ENCODE results near the gene CDC25A.
A peak's percentile ranks its signal among the peaks of the same experiment; 100 is the strongest.
"Not testable (repeated sequence)": the region's sequence is repeated elsewhere in the genome, so short reads cannot be mapped to it uniquely, and the experiment has no call there.

Gene CDC25A

GRCh38 chr3:48141604-48142137 lies 46.5 kb downstream of the CDC25A start:
- DNase-seq (ENCODE audit: low read depth in 2 of 2): no peak

GRCh38 chr3:48140936-48141603 lies 47.1 kb downstream of the CDC25A start:
- DNase-seq (ENCODE audit: low read depth in 2 of 2): no peak

DNA sequence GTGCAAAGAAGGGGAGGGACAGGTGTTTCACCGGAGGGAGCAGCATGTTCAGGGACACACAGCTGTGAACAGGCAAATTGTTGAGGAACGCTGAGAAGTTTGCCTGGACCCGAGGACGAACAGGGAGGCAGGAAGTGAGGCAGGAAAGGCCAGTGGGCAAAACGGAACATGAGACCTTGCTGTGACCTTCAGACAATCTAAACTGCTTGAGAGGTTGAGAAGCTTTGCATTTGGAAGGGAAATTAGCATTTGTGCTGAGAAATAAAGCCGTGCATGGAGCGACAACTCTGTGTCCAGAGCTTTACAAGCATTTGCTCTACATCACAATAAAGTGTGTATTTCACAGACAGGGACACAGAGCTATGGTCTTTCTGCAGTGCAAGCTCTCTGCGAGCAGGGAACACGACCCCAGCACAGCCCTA lies 47.9 kb downstream of the CDC25A start:
- no peak for DNase-seq (ENCODE audit: low read depth in 2 of 2)

DNA sequence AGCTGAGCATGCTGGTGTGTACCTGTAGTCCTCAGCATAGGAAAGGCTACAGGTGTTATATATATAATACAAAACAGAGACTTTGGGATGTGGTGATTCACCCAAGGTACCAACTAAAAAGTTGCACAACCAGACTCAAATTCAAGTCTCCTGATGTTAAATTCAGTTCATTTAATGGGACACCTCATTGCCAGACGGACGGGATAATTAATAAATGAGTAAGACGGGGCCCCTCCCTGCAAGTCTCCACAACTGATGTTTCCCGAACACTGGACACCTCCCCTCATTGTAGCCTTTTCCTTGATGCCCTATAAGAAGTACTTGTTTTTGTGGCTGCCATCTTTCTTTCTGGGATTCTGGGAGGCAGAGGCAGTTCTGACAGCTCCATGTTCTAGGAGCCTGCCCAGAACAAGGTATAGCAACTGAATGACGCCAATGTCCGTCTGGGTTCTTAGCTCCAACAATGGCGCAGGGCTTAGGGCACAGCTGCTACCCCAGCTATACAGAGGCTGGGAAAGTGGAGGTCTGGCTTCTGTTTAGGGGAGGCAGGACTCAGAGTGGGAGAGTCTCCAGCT lies 50.7 kb downstream of the CDC25A start:
- DNase-seq (ENCODE audit: low read depth in 2 of 2): no peak

- DNase-seq (ENCODE audit: low read depth in 2 of 2): no peak
Measured at GRCh38 chr3:48135552-48136495, 52.4 kb downstream of the CDC25A start.

GRCh38 chr3:48130321-48130904 lies 57.8 kb downstream of the CDC25A start:
- DNase-seq (ENCODE audit: low read depth in 2 of 2): peak; percentile 32 to 38

- DNase-seq (ENCODE audit: low read depth in 2 of 2): no peak
Measured at GRCh38 chr3:48129921-48130320, 58.3 kb downstream of the CDC25A start.

DNA sequence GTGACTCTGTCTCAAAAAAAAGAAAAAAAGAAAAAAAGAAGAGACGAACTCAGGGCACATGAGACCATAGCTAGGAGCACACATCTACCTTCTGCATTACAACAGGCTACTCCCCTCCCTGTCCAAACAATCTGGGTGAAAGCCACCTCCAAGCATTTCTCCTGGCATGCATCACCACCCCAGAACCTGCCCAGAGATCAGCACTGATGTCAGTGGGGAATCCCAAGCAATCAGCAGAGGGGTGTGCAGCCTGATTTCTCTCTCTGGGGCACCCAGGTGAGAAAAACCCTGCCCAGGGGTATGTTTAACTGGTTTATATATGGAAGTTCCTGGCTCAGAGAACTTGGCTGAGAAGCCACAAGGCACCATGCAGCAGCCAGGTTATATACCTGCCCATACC lies 59.4 kb downstream of the CDC25A start:
- no peak for DNase-seq (ENCODE audit: low read depth in 2 of 2)

- no peak for DNase-seq (ENCODE audit: low read depth in 2 of 2)
Measured at GRCh38 chr3:48125886-48126622, 62.2 kb downstream of the CDC25A start.

GRCh38 chr3:48125013-48125705 lies 63.1 kb downstream of the CDC25A start:
- no peak for DNase-seq (ENCODE audit: low read depth in 2 of 2)

GRCh38 chr3:48123346-48123745 lies 64.9 kb downstream of the CDC25A start:
- DNase-seq (ENCODE audit: low read depth in 2 of 2): no peak

DNA sequence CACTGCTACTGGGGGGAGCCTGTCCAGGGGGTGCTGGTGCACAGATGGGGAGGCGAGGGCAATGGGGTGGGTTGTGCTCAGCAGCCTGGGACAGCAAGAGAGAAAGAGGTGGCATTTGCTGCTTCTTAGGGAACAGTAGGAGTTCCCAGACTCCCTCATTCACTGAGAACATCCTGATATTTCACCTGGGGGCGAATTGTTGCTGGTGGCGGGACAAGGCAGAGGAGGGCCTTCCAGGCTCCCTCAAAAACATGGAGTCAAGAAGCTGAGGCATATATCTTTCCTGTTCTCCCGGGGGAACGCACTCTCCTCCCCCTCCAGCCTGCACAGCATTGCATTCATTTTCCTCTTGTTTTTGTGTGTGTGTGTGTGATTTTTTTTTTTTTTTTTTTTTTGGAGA lies 65.7 kb downstream of the CDC25A start:
- no peak for DNase-seq (ENCODE audit: low read depth in 2 of 2)

- DNase-seq (ENCODE audit: low read depth in 2 of 2): no peak
Measured at GRCh38 chr3:48120223-48120622, 68.0 kb downstream of the CDC25A start.

DNA sequence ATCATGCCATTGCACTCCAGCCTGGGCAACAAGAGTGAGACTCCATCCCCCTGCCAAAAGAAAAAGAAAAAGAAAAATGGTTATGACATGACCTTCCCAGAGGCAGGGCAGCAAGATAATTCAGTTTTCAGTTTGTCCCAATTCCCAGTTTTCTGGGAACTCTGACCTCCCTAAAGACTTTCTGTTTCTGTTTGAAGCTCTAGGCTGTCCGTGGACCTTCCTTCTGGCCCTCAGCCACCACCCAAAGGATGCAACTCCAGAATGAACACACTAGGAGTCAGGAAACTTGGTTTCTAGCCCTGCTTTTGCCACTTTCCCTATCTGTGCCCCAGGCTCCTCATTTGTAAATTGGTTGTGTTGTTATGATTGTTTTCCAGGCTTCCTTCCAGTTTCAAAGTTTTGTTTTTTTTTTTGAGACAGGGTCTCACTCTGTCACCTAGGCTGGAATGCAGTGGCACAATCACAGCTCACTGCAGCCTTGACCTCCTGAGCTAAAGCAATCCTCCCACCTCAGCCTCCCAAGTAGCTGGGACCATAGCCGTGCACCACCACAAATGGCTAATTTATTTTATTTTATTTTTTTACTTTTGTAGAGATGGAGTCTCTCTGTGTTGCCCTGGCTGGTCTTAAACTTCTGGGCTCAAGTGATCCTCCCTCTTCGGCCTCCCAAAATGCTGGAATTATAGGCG lies 68.6 kb downstream of the CDC25A start:
- no peak for DNase-seq (ENCODE audit: low read depth in 2 of 2)

DNA sequence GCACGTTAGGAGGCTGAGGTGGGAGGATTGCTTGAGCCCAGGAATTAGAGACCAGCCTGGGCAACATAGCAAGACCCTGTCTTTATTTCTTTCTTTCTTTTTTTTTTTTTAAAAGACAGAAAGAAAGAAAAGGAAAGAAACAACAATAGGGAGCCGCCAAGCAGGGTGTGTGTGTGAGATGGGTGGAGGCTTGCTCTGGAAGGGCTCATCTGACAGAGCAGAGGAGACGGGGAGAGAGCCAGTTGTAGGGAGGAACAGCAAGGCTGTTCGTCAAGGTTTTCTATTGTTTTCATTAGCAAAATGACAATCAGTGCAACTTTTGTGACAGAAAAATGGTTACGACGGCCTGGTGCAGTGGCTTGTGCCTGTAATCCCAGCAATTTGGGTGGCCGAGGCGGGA lies 69.3 kb downstream of the CDC25A start:
- no peak for DNase-seq (ENCODE audit: low read depth in 2 of 2)

GRCh38 chr3:48118322-48118721 lies 69.9 kb downstream of the CDC25A start:
- DNase-seq (ENCODE audit: low read depth in 2 of 2): no peak

DNA sequence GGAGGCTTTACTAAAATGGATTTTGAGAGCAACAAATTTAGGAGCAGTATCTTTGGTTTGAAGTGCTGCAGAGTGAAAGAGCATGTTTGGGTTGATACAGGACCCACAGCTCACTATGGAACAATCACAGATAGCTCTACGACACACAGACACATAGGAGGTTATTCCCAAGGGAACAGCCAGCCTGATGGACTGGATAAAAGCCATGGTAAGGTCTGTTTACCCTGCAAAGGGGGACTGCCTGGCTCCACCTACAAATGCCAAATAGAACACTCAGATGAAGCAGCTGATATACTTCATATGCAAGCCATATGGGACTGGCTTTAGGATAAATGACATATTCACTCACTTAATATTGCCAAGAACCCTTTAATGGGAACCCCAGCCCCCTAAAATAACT lies 75.4 kb downstream of the CDC25A start:
- DNase-seq (ENCODE audit: low read depth in 2 of 2): no peak

GRCh38 chr3:48112108-48112791 lies 76.0 kb downstream of the CDC25A start:
- DNase-seq (ENCODE audit: low read depth in 2 of 2): not testable (repeated sequence)

- DNase-seq (ENCODE audit: low read depth in 2 of 2): no peak
Measured at GRCh38 chr3:48110463-48110862, 77.8 kb downstream of the CDC25A start.

DNA sequence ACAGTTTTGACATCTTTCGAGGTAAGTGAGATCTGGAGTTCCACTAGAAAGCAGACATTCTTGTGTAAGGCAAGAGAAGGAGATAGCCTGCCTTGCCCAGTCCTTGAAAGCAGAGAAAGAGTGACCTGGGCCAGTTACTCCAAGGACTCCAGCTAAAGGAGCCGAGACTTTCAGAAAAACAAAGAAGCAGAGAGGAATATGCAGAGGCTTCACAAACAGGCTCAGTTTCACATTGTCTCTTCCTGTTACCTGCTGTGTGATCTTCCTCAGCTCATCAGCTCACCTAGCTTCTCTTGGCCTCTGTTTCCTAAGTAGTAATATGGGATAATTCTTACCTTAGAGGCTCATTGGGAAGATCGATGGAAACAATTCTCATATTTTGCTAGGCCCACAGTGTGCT lies 81.0 kb downstream of the CDC25A start:
- DNase-seq (ENCODE audit: low read depth in 2 of 2): no peak

Measured in fibroblast of skin of left biceps (primary cell).